Hematopoietic multipotent progenitor cell treated with erythropoietin and hydrocortisone succinate and interleukin-3 and kit ligand, for 17 days (in vitro differentiated cells): Measurements from ENCODE around the gene BBOF1.
"Not testable (repeated sequence)": the region's sequence is repeated elsewhere in the genome, so short reads cannot be mapped to it uniquely, and the experiment has no call there.

Experiments
- DNase-seq: peaks from one replicate; pipeline ENCODE4 v3.0.0-alpha.2; 2015; ENCODE audit warnings: low spot score

The BBOF1 gene, protein sequence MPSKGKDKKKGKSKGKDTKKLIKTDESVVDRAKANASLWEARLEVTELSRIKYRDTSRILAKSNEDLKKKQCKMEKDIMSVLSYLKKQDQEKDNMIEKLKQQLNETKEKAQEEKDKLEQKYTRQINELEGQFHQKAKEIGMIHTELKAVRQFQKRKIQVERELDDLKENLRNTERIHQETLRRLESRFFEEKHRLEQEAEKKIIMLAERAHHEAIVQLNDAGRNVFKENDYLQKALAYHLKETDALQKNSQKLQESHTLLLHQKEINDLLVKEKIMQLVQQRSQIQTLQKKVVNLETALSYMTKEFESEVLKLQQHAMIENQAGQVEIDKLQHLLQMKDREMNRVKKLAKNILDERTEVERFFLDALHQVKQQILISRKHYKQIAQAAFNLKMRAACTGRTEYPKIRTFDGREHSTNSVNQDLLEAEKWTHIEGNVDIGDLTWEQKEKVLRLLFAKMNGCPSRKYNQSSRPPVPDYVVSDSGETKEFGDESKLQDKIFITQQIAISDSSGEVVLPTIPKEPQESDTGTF

GRCh38 chr14:74018586-74019407, at the start of gene BBOF1, which contains the start of gene ENTPD5:
TSS of gene BBOF1 (plus strand) at chr14:74019349. CDS start at chr14:74019479, 130 bp downstream.
TSS of gene ENTPD5 (minus strand) at chr14:74019288. CDS start at chr14:73988102, 31,186 bp downstream.
- DNase-seq: peak; percentile 92

DNA sequence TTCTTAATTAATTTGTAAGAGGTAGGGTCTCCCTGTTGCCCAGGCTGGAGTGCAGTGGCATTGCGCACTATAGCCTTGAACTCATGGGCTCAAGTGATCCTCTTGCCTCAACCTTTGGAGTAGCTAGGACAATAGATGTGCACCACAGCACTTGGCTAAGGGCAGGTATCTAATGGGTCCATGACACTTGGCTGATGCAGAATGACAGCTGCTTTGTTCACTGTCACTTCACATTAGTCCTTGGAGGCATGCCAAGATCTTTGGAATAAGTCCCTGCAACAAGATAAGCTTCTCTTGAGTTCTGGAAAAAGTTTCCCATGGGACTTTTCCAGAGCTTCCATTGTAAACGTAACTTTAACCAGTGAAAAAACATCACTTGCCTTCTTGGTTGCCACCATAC, 45.7 kb upstream of the BBOF1 start:
- DNase-seq: peak; percentile 26

DNA sequence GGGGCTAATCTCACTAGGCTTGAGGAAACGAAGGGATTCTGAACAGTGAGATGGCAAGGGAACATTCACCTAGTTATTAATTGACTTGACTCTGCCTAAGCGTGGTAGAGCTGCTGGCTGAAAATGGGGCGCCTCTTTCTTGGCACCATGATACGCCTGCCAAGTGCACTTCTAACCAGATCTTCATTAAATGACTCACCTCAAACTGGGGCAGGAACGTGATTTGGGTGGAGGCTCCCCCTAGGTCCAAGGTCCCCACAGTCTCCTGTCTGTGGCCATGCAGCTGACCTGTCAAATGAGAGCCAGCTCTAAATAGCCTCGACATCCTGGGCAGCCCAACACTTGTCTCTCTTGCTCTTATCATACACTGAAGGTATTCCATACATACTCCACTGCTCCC, 43.0 kb upstream of the BBOF1 start:
- no peak for DNase-seq

DNA sequence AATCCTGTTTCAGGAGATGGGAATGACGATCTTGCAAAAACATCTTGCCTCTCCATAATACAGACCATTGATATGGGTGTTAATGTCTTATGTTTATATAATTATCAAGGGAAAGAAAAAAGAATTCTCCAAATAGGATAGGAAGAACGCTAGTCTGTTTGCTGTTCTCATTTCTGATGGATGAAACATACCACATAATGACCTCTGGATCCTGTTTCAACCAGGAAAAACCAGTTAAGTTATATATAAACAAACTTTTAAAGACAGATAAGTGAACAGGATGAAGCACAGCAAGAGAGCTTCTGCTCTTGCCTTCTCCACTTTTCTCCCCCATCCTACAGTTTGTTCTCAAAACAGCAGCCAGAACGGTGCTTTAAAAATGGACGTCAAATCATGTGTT, 41.3 kb upstream of the BBOF1 start:
- no peak for DNase-seq

GRCh38 chr14:73988065-73988464, 31.1 kb upstream of the BBOF1 start:
- no peak for DNase-seq

- not testable (repeated sequence) for DNase-seq
Measured at GRCh38 chr14:73988656-73989055, 30.5 kb upstream of the BBOF1 start.

- DNase-seq: no peak
Measured at GRCh38 chr14:73991092-73991491, 28.1 kb upstream of the BBOF1 start.

GRCh38 chr14:73994926-73995325, 24.2 kb upstream of the BBOF1 start:
- not testable (repeated sequence) for DNase-seq

DNA sequence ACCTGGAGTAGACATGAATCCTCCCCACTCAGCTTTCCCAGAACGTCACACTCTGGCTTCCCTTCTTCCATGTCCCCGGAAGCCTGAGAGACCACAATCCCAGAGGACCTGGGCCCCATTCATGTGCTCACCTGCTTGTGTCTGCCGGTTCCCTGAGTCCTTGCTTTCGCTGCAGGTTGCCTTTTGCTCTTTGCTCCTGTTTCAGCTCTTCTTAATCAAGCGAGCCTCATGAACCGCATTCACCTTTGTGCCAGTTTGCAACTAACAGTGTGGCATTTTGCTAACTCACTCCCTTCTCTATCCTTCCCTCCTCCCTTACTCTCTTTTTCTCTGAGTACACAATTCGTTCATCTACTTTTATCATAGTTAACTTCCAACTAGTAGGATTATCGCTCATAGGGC, 23.2 kb upstream of the BBOF1 start:
- no peak for DNase-seq

DNA sequence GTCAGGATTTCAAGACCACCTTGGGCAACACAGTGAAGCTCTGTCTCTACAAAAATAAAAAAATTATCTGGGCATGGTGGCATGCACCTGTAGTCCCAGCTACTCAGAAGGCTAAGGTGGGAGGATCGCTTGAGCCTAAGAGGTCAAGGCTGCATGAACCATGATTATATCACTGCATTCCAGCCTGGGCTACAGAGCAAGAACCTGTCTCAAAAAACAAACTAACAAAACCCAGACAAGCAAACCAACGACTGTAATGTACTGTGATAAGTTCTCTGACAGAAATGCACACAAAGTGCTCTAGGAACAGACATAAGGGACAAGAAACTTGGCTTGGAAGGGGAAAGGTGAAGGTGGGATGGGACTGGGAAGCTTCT, 22.4 kb upstream of the BBOF1 start:
- DNase-seq: no peak

DNA sequence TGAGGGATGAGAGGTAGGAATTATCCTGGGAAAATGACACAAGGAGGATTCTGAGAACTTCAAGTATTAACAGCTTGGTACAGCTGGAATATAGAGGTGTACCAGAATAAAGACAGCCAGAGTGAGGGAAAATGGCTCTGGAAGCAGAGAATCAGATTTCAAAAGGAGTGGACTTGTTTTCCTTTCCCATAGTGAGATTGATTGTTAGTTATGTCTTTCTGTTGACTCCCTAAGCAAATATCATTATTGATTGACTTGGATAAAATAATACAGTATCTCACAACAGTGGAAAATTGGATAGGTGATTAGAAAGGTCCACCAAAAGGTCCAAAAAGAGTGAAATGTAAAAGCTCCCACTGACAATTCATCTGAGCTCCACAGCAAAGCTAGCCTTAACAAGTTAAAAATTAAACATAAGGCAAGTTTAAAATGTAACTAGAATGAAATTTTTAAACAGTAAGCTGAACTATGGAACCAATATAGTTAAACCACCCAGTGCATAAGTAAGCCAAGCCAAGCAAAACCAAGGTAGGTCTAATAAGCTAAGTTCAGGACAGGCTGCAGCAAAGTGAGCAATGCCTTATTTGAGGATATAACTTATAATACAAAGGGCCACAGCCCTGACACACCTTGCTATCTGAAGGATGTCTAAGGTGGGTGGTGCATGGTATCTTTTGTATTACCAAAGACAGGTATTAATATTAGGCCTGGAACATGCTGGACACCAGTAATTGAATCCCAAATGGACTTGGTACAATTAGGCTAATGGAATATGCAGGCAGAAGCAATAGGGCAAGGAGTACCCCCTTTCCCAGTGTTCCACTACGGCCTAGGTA, 21.8 kb upstream of the BBOF1 start:
- DNase-seq: no peak

- no peak for DNase-seq
Measured at GRCh38 chr14:73997944-73998447, 21.2 kb upstream of the BBOF1 start.

DNA sequence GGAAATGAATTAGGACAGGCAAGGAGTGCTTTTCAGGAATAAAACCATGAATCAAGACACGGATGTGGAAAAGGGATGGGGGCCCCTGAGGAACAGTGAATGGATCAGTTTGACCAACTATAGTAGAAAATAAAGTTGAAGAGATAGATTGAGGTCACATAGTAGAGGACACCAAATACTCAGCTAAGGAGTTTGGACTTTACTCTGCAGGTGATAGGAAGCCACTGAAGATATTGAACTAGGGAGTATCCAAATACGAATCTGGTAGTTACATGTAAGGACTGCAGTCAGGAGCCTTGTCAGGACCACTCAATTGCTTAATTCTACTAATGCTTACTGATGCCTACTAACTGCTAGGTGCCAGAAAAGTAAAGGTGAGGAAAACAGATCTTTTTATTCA, 20.4 kb upstream of the BBOF1 start:
- no peak for DNase-seq

DNA sequence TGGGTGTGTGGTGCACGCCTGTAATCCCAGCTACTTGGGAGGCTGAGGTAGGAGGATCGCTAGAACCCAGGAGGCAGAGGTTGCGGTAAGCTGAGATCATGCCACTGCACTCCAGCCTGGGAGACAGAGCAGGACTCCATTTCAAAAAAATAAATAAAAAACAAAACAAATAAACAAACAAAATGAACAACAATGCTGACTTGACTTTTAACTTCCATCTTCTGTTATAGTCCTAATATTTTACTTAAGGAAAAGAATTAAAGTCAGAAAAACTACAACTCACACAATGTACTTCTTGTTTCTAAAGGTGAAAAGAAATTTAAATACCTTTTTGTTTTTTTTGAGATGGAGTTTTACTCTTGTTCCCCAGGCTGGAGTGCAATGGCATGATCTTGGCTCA, 13.5 kb upstream of the BBOF1 start:
- DNase-seq: not testable (repeated sequence)

- DNase-seq: no peak
Measured at GRCh38 chr14:74008843-74009499, 10.2 kb upstream of the BBOF1 start.

GRCh38 chr14:74014299-74014698, 4.8 kb upstream of the BBOF1 start:
- no peak for DNase-seq

DNA sequence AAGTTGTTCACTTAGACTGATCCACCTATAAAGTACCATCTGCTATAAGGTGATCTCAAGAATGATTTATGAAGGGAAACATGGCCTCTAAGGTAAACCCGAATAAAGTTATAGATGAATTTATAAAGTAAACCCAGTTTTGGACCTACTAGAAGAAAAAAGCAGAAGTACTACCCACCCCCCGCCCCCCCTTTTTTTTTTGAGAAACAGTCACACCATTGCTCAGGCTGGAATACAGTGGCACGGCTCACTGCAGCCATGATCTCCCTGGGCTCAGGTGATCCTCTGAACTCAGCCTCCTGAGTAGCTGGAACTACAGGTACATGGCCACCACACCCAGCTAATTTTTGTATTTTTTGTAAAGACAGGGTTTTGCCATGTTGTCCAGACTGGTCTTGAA, 4.0 kb upstream of the BBOF1 start:
- DNase-seq: no peak

GRCh38 chr14:74015963-74016362, 3.2 kb upstream of the BBOF1 start:
- peak; percentile 42 for DNase-seq

DNA sequence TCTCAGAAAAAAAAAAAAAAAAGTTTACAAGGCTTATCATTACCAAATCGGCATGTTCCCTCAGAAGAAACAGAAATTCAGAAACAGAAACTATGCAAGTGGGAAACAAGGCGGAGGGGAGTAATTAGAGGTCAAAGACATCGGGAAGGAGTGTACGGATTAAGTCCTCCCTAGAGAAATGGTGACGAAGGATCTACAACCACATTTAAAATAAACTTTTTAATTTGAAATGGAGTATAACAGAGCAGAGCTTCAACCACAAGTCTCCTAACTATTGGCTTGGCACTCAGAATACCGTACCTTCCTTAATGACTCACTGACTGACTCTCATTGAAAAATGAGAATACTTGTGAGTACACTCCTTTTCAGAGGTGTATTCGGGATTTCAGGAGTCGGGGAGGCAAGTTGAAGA, 969 bp upstream of the BBOF1 start:
- peak; percentile 71 for DNase-seq

DNA sequence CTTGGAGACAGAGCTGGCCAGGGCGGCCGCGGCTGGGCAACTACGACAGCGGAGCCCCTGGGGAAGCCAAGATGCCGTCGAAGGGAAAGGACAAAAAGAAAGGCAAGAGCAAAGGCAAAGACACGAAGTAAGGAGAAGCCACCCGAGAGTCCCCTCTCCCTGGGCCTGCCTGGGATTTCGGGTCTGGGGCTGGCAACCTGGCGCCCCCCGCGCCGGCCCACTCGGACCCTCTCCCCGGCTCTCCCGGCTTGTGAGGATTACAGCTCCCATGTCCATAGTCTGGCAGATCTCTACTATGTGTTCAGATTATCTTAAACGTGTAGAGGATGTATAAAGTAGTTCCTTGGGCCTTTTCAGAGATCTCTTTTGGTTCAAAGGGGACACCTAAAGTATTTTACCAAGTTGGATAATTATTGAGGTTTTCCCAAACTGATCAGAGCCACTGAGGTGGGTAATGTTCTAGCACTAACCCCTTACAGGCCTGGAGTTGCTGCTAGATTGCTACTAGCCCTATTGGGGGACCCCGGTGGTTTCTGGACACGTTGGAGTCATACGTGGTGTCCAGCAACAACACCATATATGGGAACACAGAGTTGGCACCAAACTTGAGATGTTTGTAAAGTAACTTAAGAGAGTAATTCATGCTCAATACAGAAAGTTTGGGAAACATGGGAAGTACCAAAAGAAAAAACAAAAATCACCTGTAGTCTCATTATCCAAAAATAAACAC, 424 bp downstream of the BBOF1 start:
- peak; percentile 77 for DNase-seq

- DNase-seq: peak; percentile 57
Measured at GRCh38 chr14:74022346-74022745, 3.2 kb downstream of the BBOF1 start.
